GM21529 (cell line): Measurements from ENCODE around the gene SPATS1.
A peak's percentile ranks its signal among the peaks of the same experiment; 100 is the strongest.

Experiments
- ATAC-seq: cut with Tn5 transposase; IDR thresholded peaks from one replicate; pipeline ENCODE4 v1.9.1; 2021; ENCODE audit not compliant: unreplicated experiment

The SPATS1 gene

DNA sequence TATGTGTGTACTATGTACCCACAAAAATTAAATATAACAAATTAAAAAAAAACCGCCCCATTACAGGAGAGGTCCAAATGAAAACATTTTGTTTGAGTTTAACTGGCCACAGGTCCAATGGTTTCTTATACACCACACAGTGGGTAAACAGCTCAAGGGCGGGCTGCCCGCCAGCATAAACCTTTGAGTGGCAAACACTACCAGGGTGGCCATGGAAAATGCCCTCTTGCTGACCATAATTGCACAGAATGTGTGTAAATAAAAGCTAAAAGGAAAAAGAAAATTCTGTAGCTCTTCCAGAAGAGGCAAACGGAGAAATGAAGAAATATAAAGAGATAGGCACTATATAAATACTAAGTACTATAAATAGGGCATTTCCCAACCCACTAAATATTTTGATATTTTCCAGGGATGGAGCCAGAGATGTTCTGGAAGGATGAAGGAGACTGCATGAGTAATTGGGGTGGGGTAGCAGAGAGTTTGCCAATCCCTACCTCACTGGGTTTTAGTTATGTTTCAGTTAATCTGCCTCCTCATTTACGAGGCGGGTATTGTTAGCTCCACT, 44.0 kb downstream of the SPATS1 start:
- no peak for ATAC-seq

DNA sequence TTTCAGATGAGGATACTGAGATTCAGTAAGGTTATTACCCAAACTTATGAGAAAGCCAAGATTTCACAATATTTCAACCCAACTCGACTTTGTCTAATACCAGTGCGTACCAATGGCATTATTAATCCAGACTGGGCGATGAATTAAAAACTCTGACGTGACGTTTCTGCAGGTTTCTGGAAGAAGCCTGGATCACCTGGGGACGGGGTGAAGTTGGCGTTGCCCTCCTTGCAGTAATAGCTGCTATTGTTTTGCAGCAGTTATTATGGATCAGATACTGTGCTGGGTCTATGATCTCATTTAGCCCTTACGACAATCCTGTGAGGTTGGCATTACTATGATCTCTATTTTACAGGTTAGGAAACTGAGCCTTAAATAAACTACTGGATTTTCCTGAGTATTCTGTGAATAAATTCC, 44.5 kb downstream of the SPATS1 start:
- no peak for ATAC-seq

DNA sequence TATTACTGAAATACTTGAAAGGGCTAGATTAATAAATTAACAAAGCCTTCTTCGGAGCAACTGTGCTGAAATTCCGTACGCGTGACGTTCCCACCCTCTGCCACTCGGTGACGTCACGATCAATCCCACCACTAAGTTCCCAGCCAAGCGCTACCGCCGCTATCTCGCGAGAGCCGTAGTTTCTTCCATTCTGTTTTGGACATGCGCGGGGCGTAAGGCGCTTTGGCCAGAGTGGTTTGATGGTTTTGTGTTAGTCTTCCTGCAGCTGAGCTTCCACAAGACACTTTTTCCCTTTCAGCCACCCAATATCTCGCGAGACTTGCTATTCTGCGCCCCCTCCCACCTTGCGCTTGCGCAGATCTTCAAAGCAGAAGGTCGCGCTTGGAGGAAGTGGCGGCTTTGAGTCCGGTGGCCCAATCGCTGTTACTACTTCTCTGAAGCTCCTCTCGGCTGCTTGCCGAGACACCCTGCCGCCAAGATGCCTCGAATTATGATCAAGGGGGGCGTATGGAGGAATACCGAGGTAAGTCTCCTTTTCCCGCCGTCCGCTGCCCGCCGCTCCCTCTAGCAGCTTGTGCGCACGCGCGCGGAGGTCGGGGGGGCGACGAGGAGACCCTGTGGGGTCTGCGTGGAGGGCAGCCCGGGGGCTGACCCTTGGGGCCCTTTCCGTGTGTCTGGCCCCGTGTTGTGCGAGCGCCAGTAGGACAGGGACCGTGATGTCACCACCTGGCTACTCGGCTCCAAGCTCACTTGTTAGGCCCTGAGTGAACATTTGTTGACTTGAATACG, 45.1 kb downstream of the SPATS1 start, which contains the start of gene CDC5L:
TSS of gene CDC5L (plus strand) at position 361 of the 789 bp plus-strand sequence. CDS start at position 479, 118 bp downstream.
- peak; percentile 96 for ATAC-seq

DNA sequence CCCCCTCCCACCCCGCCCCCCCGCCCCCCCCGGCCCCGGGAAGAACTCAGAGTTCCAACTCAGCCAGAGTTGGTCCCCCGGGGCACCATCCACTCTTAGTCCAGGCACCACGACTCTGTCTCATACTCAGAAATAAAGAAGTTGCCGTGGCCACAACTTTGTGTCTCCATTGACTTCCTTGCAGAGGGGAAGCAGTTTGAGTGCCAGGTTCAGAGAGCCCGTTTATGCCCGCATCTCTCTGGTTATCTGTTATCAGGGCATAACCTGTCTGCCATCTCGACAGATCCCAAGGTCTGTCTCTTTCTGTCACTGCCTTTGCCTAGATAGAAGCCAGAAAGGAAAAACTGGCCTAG, 45.7 kb downstream of the SPATS1 start:
- no peak for ATAC-seq

DNA sequence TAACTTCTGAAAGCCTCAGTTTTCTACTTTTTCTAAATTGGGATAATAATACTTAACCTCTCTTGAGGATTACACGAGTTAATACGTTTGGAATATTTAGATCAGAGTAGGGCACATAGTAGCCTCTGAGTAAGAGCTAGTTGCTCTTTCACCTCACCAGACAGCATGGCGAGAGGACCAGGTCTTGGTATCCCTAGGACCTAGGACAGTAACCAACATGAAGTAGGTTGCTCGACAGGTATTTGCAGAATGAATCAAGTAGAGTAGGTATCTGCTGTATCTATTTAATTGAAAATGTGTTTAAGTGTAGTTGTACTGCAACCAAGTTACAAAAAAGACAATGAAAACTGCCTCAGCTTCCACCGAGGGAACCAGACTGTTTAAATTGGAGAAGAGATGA, 46.4 kb downstream of the SPATS1 start:
- no peak for ATAC-seq

DNA sequence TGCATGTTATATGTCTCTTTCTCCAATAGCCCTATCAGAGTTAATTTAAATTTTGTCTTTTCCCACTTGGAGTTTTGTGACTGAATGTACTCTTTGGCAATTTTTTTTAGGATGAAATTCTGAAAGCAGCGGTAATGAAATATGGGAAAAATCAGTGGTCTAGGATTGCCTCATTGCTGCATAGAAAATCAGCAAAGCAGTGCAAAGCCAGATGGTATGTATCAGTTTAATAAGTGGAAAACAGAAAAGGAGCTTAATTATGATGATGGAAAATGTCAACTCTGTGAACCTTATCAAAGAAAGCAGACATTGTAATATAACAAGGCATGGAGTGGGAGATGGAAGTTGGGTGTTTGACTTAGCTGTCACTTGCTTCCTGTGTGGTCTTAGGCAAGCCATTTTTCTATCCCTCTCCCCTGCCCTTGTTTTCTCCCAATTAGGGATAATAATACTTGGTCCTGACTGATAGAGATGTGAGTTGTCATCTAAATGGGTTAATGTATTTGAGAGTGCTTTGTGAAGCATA, 47.8 kb downstream of the SPATS1 start:
- ATAC-seq: no peak
